GM21825 (cell line): ENCODE measurements around the gene RAD51.

Source experiments
- ATAC-seq: cut with Tn5 transposase; IDR thresholded peaks from one replicate; pipeline ENCODE4 v1.9.1; 2021; ENCODE audit warnings: mild to moderate bottlenecking, moderate library complexity; ENCODE audit not compliant: unreplicated experiment

RAD51 gene

DNA sequence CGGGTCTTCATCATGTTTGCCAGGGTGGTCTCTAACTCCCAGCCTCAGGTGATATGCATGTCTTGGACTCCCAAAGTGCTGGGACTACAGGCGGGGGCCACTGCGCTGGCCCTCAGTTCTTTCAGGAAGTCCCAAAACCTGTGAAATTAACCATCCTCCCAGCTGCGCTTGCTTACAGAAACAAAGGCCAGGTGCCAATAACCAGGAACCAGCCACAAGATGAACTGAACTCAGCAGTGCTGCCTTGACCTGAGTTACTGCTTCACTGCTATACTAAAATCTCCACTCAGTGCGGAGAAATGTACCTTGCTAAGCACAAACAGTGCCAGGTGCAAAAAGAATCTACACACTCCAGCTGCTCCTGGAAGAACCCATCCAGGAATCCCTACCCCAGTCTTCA lies 65.0 kb downstream of the RAD51 start:
- ATAC-seq, result no peak

DNA sequence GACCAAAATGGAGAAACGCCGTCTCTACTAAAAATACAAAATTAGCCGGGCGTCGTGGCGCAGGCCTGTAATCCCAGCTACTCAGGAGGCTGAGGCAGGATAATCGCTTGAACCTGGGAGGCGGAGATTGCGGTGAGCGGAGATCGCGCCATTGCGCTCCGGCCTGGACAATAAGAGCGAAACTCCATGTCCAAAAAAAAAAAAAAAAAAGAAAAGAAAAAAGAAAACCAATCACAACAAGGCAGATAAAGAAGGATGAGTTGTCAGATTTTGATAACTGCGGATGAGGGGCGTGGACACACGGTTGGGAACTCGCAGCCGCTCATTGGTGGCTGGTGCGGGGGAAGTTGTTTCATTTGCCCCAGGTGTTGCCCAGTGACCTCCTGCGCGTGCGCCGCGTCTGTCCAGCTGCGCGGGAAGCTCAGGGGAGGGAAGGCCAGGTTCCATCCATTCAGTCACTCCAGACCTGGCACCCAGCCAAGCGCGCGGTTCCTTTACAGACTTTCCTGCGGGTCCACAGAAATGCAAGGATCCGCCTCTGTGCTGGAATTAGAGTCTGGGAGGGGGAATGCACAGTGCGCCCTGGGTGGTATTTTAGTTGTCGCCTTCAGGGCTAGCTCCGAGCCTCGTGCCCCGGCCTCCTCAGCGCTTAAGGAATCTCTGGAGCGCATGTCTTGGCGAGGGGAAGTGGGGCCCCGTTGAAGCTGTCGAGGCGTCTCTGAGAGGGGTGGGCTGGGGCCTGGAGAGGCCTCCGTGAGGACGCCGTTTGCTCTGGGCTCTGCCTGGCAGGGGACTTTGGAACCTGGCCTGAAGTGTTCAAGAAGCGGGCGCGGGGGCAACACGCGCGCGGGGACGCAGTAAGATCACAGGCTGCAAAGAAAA lies 68.2 kb downstream of the RAD51 start:
- no peak for ATAC-seq

DNA sequence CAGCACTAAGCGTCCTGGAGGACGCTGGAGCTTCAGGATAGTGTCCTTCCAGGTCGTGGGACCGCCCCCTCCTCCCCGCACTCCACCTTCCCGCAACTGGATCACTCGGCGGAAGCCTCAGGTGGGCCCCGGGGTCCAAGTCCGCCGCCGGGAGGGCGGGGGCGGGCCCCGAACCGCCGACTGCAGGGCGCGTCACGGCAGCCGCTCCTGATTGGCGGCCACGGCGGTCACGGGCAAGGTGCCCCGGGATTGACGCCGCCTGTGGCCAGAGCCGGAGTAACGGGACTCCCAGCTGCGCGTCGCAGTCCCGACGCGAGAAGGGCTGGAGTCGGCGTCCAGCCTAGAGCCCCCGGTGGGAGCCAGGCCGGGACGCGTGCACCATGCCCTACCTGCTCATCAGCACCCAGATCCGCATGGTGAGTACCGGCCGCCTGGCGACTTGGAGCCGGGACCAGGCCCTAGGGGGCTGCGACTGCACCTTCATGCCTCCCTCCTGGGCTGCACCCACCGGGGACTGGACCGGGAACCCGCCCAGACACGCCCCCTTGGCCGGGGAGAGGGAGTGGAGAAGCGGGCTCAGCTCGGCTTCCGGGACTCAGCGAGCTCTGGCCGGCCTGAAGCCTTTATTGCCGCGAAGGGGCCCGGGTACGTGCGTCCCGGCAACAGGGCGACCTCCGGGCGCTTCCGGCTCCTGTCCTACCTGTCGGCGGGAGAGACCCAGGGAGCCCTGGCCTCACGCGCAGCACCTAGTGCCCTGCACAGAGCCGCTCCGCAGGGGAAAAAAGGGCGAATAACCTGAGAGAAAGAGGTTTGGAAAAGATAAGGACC lies 69.0 kb downstream of the RAD51 start, which contains the start of gene GCHFR:
Gene GCHFR, plus strand, starts transcription at position 268 of the 828 bp plus-strand sequence. Its CDS starts 113 bp downstream, at position 381.
- ATAC-seq, result peak; percentile 43

DNA sequence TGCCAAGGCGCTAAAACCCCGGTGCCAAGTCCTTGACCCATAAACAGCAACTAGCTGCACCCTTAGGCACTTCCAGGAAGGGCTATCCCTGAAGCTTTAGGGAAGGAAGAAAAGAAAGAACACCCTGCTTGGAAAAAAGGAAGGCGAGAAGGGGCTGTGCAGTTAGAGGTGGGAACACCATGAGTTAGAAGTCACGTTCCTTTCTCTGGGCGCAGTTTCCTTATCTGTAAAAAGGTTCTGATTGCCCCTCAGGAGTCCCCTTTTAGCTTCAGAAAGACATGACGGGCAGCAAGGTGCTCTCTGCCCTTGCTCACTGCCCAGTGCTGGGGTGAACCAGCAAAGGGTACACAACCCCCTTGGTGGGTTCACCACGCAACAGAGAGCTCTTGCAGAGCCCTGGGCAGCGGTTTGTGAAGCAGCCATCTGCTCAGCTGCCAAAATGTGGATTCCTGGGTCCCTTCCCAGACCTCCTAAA lies 69.7 kb downstream of the RAD51 start:
- ATAC-seq, result no peak

DNA sequence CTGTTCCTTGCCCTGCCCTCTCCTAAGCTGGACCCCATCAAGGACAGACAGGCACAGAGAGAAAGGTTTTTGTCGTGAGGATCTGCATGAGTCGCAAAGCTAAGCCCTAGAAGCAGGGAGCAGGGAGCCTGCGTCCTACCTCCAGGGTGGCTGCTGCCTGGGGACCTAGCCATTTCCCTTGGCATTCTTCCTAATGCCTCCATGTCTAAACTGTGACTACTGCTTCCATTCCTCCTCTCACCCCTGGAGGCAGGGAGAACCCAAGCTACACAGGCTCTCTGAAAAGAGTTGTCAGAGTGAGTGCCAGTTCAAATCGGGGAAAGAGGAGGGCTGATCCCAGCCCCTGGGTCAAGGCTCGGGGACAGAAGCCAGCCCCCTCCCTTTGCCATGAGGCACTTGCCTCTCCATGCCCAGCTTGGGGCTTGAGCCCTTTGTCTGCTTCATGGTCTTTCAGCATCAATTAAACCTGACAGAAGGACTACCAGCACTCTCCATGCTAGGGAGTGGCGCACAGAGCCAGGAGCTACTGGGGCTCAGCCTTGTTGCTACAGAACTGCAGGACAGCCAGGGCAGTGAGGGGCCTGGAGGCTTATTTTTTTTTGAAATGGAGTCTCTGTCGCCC lies 71.3 kb downstream of the RAD51 start:
- no peak for ATAC-seq

DNA sequence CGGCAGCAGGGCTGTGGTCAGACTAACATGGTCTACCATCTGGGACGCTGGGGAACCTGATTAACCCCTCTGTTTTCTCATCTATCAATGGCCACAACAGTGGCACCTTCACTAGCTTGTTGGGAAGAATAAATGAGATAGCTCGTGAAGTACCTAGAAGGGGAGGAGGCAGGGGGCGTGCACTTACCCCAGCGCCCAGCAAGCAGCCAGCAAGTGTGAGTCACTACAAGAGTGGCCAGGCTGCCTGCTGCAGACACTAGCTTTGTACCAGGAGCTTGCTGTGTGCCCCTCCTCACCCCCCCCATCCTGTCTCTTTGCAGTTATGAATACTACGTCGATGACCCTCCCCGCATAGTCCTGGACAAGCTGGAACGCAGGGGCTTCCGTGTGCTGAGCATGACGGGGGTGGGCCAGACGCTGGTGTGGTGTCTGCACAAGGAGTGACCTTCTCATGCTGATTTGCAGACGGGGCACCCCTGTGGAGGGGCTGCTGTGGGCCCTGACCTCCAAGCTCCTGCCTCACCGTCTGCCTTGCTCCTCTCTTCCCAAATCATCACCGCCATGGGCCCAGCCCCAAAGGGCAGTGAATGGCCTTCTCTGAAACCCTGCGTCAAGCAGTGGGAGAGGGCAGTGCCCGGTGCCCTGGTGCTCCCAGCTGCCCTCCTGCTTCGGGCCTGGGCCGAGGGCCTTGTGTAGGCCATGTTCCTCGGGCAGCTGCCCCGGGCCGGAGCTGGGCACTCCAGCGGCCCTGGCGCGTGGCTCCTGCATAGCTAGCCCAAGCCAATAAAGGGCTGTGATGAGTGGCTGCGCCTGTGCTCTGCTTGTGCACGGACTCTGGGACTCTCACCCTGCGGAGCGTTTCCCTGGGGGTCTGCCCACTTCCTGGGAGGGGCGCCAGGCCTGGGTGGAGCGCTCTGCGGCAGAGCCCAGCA lies 72.2 kb downstream of the RAD51 start:
- ATAC-seq, result no peak

DNA sequence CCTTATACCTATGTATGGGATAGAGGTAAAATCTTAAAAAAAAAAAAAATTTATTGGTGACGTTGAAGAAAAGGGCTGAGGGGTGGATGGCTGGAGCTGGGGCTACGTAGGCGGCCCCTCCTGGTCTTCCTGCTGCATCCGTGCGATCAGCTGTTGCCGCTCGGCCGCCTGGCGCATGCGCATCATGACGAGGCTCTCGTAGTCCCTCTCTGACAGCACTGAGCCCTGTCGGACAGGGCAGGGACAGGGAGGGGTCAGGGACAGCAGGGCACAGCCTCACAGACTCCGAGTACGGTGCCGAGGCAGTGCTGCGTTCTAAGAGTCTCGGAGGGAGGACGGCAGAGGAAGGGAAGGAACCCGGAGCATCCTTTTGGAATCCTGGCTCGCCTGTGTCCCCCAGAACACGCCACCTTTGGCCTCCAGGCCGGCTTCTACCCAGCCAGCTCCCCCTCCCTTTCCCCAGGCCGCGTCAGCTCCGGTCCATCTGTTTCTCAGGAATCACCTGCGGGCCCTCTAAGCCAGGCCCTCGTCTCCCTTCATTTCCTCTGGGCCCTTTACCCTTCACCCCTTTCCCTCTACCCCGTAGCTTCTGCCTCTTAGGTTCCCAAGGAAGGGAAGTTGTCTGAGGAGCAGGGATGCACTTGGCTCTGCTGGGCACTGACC lies 73.0 kb downstream of the RAD51 start:
- no peak for ATAC-seq

DNA sequence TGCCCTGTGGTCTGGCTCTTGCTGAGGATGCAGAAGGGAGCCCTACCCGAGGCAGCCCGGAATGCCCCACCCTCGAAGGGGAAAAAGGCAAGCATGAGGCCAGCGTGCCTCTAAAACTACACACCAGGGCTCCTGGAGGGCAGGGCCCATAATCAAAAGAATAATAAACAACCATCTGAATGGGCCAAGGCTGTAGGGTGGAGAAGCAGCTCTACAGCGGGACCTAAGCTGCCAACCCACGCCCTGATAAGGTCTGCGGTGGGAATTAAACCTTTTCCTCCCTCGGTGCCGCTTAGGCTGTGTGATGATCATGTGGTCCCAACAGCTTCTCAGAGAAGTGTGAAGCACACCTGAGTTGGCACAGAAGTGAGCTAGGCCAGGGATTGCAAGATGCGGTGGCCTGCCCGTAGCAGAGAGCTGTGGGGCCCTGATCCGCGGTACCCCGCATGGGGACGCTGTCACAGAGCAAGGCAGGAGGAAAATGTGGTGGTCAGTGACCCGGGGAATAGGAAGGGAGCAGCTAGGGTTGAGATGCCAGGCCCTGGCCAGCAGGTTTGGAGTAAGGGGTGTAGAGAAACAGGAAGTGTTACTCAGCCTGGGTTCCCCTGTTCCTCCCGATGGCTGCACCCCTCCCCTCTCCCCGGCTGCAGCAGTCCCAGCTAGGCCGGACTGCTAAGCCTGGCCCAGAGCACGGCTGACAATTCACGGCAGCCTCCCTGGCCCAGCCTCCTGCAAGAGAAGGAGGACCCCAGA lies 73.7 kb downstream of the RAD51 start:
- no peak for ATAC-seq

DNA sequence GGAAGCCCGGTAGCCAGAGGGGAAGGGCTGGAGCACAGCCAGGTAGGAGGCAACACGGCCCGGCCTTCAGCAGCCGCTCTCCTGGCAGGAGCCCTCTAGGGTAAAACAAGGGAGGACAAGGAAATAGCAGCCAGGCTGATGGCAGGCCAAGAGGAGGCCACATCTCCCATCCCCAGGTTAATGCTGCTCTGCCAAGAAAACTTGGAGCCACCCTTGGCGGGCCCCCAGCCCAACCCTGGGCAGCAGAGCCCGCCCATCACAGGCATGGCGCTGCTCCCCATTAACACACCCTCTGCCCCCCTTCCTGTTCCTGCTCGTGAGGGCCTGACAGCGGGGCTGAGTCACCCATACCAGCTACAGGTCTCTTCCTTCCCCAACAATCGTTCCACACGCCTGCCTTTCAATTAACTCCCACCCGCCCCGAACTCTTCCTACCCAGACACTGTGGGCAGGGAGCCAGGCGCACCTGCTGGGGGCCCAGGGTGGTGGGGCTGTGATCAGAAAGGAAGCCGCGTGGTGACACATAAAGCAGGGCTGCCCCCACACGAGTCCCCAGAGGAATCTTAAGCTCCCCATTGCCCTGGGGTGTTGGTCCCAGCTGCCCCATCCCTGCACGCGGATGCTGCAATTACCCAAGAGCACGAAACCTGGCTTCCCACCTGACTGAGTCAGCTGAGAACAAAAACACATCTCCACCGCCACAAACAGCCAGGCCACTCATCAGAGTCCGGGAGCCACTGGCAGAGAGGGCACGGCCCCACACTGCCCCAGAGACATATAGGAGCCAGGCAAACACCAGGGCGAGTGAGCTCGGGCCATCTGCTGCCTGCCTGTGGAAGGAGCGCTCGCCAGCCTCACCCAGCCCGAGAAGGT lies 74.5 kb downstream of the RAD51 start, which contains the start of gene C15orf62:
Gene C15orf62, plus strand, starts transcription at position 707 of the 873 bp plus-strand sequence. CDS start 516 bp downstream, outside the sequence.
- peak; percentile 38 for ATAC-seq

DNA sequence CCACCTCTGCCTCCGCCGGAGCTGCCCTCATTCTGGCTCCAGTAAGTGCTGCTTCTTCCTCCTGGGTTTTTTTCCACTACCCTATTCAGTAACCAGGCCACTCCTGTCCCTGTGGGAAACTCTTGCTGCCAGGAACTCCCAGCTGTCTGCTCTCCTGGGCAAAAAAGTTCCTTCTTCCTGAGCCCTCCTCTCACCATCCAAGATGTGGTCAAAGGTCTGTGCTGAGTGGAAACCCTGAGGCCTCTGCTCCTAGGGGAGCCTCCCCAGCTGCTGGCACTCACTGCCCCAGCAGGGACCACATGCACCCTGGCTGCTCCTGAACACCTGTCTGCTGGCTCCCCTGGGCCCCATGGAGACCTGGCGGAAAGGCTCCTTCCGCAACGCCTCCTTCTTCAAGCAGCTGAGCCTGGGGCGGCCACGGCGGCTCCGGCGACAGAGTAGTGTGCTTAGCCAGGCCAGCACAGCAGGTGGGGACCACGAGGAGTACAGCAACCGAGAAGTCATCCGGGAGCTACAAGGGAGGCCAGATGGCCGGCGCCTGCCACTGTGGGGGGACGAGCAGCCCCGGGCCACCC lies 75.3 kb downstream of the RAD51 start:
- ATAC-seq, result peak; percentile 7

DNA sequence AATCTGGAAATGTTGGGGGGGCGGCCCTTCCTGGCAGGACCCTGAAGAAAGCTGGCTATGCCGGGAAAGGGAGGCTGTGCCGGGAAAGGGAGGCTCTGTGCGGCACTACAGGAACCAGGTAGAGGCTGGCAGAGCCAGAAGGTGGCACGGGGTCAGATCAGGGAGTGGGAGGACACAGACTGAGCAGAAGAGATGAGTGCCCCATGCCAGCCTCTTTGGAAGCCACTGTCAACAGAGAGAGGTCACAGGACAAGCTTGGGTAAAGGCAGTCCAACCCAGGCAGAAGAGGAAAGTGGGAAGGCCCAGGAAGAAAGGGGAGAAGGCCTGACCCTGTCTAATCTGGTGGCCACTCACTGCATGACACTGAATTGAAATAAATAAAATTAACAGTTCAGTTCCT lies 76.3 kb downstream of the RAD51 start:
- ATAC-seq, result no peak

DNA sequence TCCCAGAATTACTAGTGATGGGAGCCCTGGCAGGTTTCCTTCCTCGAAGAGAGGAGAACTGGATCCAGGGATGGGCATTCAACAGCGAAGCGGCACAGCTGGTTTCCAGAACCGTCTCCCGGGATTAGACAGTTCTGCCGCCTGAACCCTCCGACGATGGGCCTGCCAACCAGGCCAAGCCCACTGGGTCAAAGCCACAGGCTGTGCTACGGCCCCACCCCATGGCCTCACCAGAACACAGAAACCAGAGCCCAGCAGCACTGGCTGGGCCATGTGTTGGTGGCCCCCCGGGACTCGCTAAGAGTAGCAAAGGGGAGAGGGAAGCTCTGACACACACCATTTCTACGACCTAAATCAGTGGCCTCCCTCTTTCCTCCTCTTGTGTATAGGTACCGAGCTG lies 77.0 kb downstream of the RAD51 start:
- no peak for ATAC-seq

DNA sequence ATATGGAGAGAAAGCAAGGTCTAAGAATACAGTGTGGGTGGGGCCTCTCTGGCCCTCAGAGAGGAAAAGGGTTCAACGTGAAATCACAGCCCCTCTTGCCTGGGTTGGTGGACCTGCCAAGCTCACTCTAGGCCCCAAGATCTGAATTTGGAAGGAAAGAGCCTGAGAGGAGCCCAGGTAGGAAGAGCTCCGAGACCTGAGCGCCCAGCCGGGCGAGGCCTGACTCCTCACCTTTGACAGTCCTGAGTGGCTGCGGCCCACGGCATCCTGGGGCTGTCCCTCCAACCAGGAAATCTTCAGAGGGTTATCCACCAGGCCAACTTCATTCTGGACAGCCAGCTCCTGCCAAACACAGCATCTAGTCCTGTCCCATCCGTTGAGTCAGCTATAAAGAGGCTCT lies 78.5 kb downstream of the RAD51 start:
- ATAC-seq, result no peak

DNA sequence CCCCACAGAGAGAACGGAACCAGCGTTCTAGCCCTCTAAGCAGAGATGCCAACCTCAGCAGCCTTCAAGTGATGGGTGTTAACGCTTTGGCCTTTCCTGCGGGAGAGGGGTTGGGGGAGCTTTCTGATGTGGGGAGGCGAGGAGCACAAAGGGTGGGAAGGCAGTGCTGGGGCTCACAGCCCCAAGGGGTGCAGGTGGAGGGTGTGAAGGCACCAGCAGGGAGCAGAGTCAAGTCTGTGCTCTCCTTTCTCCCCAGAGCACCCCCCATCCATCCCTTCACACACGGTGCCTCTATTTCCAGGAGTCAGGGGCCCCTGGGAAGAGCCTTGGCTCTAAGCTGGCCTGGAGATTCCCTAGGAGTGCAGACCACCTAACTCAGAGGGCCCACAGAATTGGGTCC lies 78.9 kb downstream of the RAD51 start:
- ATAC-seq, result no peak

DNA sequence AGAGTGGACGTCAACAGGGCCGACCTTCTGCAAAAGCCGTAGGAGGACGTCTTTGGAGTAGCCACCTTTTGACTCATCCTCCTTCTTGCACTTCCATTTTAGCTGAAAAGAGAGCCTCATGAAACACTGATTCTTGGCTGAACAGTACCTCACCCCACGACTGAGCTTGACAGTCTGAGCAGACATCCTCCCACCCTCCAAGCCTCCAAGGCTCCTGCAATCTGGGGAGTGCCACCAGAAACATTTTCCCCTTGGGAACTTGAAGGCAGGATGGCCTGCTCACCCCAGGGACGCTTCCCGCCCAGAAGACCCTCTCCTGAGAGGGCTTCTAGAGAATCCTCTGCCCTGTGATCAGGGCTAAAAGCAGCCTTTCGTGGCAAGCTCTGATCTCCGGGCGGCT lies 80.0 kb downstream of the RAD51 start:
- ATAC-seq, result no peak

DNA sequence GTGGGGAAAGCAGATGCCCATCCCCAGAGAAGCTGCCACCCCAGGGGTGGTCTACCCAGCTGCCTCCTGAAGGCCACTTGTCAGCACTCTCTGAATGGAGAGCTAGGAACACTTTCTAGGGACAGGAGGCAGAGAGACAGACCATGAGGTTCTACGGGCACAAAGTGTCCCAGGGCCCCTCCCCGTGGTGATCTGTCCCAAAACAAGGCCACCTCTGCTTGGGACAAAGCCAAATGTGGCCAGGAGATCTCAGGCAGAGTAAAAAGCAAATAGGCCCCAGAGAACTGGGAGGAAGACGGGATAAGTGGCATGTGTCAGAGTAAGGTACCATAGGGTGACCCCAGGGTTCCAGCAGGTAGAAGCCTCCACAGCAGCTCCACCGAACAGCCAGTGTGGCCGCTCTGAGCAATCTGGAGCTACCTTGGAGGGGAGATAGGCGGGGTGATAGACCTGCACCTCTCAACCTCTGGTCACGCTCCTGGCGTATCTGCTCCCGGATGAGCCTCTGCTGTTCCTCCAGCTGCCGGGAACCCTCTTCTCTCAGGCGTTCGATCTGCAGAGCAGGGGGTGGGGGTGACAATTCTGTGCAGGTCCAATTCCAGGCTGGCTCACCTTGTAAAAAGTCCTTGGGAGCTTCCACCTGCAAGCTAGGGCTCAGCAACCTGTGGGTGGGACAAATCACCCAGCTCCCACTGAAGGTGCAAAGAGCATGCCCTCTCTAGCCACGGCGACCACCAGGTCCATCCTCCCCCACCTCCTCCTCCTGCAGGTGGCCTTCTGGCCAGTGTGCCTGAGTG lies 81.0 kb downstream of the RAD51 start:
- ATAC-seq, result no peak
